HG03469 (cell line): Measurements from ENCODE around the gene SCN7A.

Source experiments
- ATAC-seq: cut with Tn5 transposase; IDR thresholded peaks from one replicate; pipeline ENCODE4 v1.9.1; 2021; ENCODE audit warnings: mild to moderate bottlenecking, moderate library complexity, moderate number of reproducible peaks; ENCODE audit not compliant: unreplicated experiment

SCN7A gene

GRCh38 chr2:166404831-166405568, 89.0 kb downstream of the SCN7A start:
- no peak for ATAC-seq

- no peak for ATAC-seq
Observed at GRCh38 chr2:166394245-166394644, 99.8 kb downstream of the SCN7A start.

GRCh38 chr2:166393008-166393407, 101.0 kb downstream of the SCN7A start:
- no peak for ATAC-seq

GRCh38 chr2:166388481-166389070, 105.5 kb downstream of the SCN7A start:
- no peak for ATAC-seq

GRCh38 chr2:166385313-166385712, 108.7 kb downstream of the SCN7A start:
- no peak for ATAC-seq

GRCh38 chr2:166384774-166385173, 109.3 kb downstream of the SCN7A start:
- no peak for ATAC-seq

GRCh38 chr2:166382448-166382847, 111.6 kb downstream of the SCN7A start:
- ATAC-seq = no peak

GRCh38 chr2:166380615-166381014, 113.4 kb downstream of the SCN7A start:
- ATAC-seq = no peak

GRCh38 chr2:166376873-166377272, 117.2 kb downstream of the SCN7A start:
- ATAC-seq = no peak

- no peak for ATAC-seq
Observed at GRCh38 chr2:166376488-166376828, 117.6 kb downstream of the SCN7A start.

GRCh38 chr2:166375736-166376487, 118.1 kb downstream of the SCN7A start, which contains the start of gene SCN9A:
Gene SCN9A (minus strand): TSS chr2:166375944. CDS start chr2:166311756, 64,188 bp downstream.
- no peak for ATAC-seq

GRCh38 chr2:166375195-166375735, 118.8 kb downstream of the SCN7A start:
- no peak for ATAC-seq

- no peak for ATAC-seq
Observed at GRCh38 chr2:166373951-166374350, 120.1 kb downstream of the SCN7A start.

- ATAC-seq = no peak
Observed at GRCh38 chr2:166373539-166373938, 120.5 kb downstream of the SCN7A start.

- no peak for ATAC-seq
Observed at GRCh38 chr2:166373105-166373504, 120.9 kb downstream of the SCN7A start.

- ATAC-seq = no peak
Observed at GRCh38 chr2:166372046-166372445, 122.0 kb downstream of the SCN7A start.

GRCh38 chr2:166365803-166366420, 128.1 kb downstream of the SCN7A start:
- ATAC-seq = no peak

- ATAC-seq = no peak
Observed at GRCh38 chr2:166365239-166365638, 128.8 kb downstream of the SCN7A start.

- ATAC-seq = no peak
Observed at GRCh38 chr2:166364476-166365161, 129.4 kb downstream of the SCN7A start.

GRCh38 chr2:166361351-166362153, 132.5 kb downstream of the SCN7A start:
- no peak for ATAC-seq
